Lower lobe of right lung (tissue), 2 donors: ENCODE results near the gene HMG20A. TPM values are rescaled to one million over a fixed set of nuclear protein-coding genes. Genes with fewer than 3 reads are reported as not detected.

Source experiments
- ATAC-seq, 2 donors: fragments of 200-7000 bp; cut with Tn5 transposase; one replicate each; pipeline ENCODE4 v1.9.1; 2020 to 2022; ENCODE audit warnings: mild to moderate bottlenecking in 2 of 2, moderate library complexity in 2 of 2
- DNase-seq: peaks from one replicate; pipeline ENCODE4 v3.0.0-alpha.2; 2020
- H3K27ac ChIP-seq: fragments of 200-600 bp; one replicate; pipeline ENCODE4 v1.8.0; 2022
- H3K27me3 ChIP-seq: fragments of 200-600 bp; one replicate; pipeline ENCODE4 v1.8.0; 2022; ENCODE audit warnings: low read depth
- H3K36me3 ChIP-seq: fragments of 200-600 bp; one replicate; pipeline ENCODE4 v1.8.0; 2022; ENCODE audit warnings: mild to moderate bottlenecking
- H3K4me1 ChIP-seq: fragments of 200-600 bp; one replicate; pipeline ENCODE4 v1.8.0; 2022
- H3K4me3 ChIP-seq: fragments of 200-600 bp; one replicate; pipeline ENCODE4 v1.8.0; 2022; ENCODE audit warnings: mild to moderate bottlenecking
- H3K9me3 ChIP-seq: fragments of 200-600 bp; one replicate; pipeline ENCODE4 v1.8.0; 2022
- intact Hi-C: fragments of 100-400 bp; cut with DNase I; formaldehyde crosslinking; loops from one replicate; pipeline ENCODE4 v1.11.0; 2022
- total RNA-seq: library from RNA; stranded (reverse); fragmentation: NEBNext Ultra II Directional; extraction: Animal tissue kit (Norgen Biotek cat#: 25700); gene quantifications from one replicate; pipeline ENCODE4 v1.2.1, GENCODE V29; 2021
- TF ChIP-seq, protein P1 (sequence below): fragments of 200-600 bp; IDR thresholded peaks from one replicate; pipeline ENCODE4 v1.8.0; 2022; ENCODE audit warnings: antibody characterized with exemption, mild to moderate bottlenecking
- donor health status: DM: no; HTN: yes; CAD: no; lungs with severe emphysema.

The HMG20A gene
- total RNA-seq, 1 donor from 2014 or later: 40.9 TPM

DNA sequence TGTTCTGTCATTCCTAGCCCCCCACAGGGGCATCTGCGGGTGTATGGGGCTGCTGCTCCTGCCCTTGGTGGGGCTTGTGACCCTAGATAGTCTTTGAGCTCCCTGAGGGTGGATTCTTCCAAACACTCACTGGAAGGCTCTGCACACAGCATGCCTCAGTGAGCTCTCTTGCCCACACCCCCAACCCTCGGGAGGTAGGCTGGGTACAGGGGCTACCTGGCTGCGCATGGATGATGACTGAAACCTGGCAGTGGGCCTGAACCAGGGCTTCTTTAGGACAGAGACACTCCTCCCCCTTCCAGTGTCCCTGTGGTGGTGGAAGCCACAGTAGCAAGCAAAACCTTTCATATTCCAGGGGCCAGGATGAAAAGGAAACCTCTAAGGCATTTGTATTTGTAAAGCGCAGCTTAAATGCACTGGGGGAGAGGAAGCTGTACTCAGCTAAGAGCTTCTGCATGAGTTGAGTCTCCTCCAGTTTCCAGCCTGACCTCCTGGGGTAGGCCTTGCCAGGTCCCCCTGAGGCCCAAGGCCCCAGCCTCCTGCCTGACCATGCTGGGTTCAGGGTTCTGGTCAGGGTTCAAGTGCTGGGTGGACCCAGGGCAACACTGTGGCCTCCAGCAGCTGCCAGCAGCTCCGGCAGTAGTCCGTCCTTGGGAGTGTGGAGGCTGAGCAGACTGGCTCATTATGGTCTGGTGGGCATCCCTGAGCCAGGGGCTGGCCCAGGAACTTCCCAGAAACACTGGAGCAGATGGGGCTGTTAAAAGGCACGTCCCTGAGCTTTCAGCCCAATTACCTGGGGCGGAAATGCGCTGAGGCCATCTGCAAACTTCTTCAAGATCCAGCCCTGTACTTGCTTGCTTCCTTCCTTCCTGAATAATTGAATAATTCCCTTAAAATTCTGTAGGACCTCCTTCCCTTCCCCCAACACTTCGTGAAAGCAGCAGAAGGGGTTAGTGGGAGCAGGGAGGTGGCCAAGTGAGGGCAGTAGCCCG, 89.7 kb downstream of the HMG20A start:
- Histone ChIP-seq H3K4me1 (peaks cover 46% of the 10 kb centered on the region), H3K27ac (no peak overlapping the region), H3K9me3 (no peaks in the 10 kb centered on the region), H3K36me3 (no peaks in the 10 kb centered on the region), H3K27me3 (no peaks in the 10 kb centered on the region), H3K4me3 (no peak overlapping the region)
- no peak for ATAC-seq
- TF ChIP-seq, protein P1, sequence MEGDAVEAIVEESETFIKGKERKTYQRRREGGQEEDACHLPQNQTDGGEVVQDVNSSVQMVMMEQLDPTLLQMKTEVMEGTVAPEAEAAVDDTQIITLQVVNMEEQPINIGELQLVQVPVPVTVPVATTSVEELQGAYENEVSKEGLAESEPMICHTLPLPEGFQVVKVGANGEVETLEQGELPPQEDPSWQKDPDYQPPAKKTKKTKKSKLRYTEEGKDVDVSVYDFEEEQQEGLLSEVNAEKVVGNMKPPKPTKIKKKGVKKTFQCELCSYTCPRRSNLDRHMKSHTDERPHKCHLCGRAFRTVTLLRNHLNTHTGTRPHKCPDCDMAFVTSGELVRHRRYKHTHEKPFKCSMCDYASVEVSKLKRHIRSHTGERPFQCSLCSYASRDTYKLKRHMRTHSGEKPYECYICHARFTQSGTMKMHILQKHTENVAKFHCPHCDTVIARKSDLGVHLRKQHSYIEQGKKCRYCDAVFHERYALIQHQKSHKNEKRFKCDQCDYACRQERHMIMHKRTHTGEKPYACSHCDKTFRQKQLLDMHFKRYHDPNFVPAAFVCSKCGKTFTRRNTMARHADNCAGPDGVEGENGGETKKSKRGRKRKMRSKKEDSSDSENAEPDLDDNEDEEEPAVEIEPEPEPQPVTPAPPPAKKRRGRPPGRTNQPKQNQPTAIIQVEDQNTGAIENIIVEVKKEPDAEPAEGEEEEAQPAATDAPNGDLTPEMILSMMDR: no peak
- intact Hi-C loops: no loop called here
- no peak for DNase-seq

GRCh38 chr15:77511869-77512268, 91.2 kb downstream of the HMG20A start:
- no peak for DNase-seq
- intact Hi-C loops: no loop called here
- no peak for ATAC-seq
- Histone ChIP-seq H3K27ac (no peak overlapping the region), H3K36me3 (no peaks in the 10 kb centered on the region), H3K4me1 (peaks cover 31% of the 10 kb centered on the region), H3K4me3 (no peak overlapping the region), H3K9me3 (no peaks in the 10 kb centered on the region), H3K27me3 (no peaks in the 10 kb centered on the region)
- TF ChIP-seq, protein P1: no peak

- H3K4me1 ChIP-seq: peaks cover 17% of the 10 kb centered on the region
- intact Hi-C loops: no loop called here
- ATAC-seq: no peak
- TF ChIP-seq, protein P1: no peak
- no peak overlapping the region for H3K4me3 ChIP-seq
- no peaks in the 10 kb centered on the region for H3K9me3 ChIP-seq
- no peaks in the 10 kb centered on the region for H3K36me3 ChIP-seq
- no peaks in the 10 kb centered on the region for H3K27me3 ChIP-seq
- DNase-seq: no peak
- no peak overlapping the region for H3K27ac ChIP-seq
Observed at GRCh38 chr15:77513226-77513625, 92.5 kb downstream of the HMG20A start.

- H3K4me3 ChIP-seq: no peak overlapping the region
- no peak for DNase-seq
- peaks cover 7% of the 10 kb centered on the region for H3K4me1 ChIP-seq
- no peaks in the 10 kb centered on the region for H3K27me3 ChIP-seq
- intact Hi-C loops: no loop called here
- no peaks in the 10 kb centered on the region for H3K36me3 ChIP-seq
- H3K27ac ChIP-seq: no peak overlapping the region
- ATAC-seq: no peak
- H3K9me3 ChIP-seq: no peaks in the 10 kb centered on the region
- TF ChIP-seq, protein P1: no peak
Observed at GRCh38 chr15:77514641-77515402, 94.1 kb downstream of the HMG20A start.

DNA sequence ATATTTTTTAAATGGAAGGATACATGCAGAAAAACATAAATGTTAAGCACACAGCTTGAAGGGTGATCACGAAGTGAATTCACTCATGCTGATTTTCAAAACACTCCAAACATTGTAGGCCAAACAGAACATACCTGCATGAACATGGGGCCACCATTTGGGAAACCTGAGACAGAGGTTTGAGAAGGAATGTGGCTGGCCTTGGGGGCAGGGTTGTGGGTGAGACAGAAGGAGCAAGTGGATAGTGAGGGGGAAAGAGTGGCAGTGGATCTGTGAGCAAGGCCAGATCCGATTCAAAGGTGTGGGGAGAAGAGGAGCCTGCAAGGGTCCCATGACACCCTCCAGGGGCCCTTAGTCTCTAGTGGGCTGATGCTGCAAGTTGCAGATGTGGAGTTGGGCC, 94.9 kb downstream of the HMG20A start:
- DNase-seq (no peak), ATAC-seq (no peak)
- intact Hi-C loops: no loop called here
- no peaks in the 10 kb centered on the region for H3K36me3 ChIP-seq
- no peak overlapping the region for H3K4me3 ChIP-seq
- TF ChIP-seq, protein P1: no peak
- no peak overlapping the region for H3K27ac ChIP-seq
- H3K27me3 ChIP-seq: no peaks in the 10 kb centered on the region
- H3K4me1 ChIP-seq: peaks cover 3% of the 10 kb centered on the region
- H3K9me3 ChIP-seq: no peaks in the 10 kb centered on the region
